ELR (cell line): ENCODE measurements around the gene TMC2.

Experiments used
- DNase-seq: peaks from one replicate; pipeline ENCODE4 v3.0.0-alpha.2; 2015; ENCODE audit warnings: low read depth

TMC2 gene

GRCh38 chr20:2626853-2627541 is 90.6 kb downstream of the TMC2 start:
- peak; percentile 92 for DNase-seq

DNA sequence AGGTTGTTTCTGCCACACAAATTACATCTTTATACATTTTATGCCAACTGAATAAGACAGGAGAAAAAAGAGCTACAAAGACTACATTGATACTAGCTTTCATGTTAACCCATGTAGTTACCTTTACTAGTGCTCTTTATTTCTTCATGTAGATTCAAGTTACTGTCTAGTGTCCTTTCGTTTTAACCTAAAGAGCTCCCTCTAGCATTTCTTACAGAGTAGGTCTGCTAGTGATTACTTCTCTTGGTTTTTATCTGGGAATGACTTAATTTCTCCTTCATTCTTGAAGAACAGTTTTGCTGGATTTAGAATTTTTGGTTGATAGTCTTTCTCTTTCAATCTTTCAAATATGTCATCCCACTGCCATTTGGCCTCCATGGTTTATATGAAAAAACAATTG is 94.9 kb downstream of the TMC2 start:
- peak; percentile 38 for DNase-seq

GRCh38 chr20:2633381-2633780 is 97.0 kb downstream of the TMC2 start:
- DNase-seq = no peak

DNA sequence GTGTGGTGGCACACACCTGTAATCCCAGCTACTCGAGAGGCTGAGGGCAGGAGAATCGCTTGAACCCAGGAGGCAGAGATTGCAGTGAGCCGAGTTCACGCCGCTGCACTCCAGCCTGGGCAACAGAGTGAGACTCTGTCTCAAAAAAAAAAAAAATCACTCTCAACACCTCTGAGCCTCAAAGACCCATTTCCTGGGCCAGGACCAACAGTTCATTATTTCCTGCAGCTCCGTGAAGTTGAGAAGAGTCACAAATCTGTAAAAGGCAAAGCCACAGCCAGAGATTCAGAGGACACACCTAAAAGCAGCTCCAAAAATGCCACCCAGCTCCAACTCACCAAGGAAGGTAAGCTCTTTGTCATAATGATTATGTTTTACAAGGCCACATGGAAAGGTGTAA is 100.9 kb downstream of the TMC2 start:
- DNase-seq = no peak

DNA sequence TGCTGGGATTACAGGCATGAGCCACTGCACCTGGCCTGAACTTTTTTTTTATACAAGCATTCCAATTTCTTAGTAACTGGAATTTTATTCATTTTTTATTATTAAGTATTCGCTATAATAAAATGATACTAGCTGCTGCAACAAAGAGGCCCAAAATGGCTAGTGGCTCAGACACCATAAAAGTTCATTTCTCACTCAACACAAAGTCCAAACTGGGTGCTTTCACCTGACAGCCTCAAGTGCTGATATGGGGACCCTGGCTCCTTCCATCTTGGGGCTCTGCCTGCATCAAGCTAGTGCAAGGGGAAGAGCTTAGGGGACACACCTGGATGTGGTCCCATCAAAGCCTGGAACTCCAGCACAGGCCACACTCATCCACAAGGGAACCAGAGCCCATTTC is 103.9 kb downstream of the TMC2 start:
- DNase-seq = no peak

- no peak for DNase-seq
Measured at GRCh38 chr20:2640899-2641298, 104.5 kb downstream of the TMC2 start.

DNA sequence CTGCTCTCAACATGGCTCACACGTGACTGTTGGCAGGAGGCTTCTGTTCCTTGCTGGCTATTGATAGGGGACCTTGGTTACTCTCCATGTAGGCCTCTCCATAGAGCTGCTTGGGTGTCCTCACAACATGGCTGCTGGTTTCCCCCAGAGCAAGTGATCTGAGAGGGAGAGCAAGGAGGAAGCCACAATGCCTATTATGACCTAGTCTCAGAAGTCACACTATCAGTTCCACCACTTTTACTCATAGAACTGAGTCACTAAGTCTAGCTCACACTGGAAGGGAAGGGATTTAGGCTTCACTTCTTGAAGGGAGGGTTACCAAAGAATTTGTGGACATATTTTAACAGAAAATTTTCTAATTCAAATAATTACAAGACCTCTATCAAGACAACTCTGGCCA is 107.3 kb downstream of the TMC2 start:
- DNase-seq = no peak

DNA sequence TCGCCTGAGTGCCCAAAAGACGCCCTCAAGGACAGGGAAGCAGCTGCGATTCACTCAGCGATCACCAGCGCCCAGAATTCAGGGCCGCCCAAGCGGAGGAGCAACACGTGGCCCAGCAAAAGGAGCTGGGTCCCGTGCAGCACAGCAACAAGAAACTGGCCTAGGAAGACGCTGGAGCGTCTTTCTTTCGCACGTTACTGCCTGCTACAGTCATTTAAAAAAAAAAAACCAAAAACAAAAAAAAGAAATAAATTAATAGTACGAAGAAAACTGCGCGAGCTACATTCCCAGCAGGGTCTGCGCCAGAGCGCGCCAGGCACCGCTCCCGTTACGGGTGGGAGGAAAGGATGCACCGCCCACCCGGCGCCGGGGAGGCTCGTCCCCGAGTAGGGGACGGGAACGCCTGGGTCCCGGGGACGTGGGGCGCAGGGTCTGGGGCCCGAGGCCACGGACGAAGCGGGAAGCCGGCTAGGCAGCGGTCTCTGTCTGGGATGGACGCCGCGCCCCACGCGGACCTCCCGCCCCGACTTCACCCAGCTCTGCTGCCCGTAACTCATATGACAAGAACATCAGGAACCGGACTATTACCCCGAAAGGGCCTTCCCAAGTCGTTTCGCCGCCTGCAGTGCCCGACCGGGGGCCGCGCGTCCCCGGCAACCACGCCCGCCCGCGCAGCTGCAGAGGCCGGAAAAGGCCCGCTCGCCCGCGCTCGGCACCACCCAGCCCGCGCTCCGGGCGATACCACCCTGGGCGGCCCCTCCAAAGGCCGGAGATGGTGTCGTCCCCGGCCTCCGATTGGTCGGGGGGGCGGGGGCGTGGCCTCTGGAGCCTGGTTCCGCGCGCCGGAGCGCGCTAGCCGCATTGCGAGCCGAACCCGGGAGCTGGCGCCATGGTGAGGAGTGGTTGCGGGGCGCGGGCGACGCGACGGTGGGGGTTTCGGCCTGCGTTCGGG is 115.7 kb downstream of the TMC2 start, which contains the start of gene NOP56:
TSS of gene NOP56 (plus strand) at position 861 of the 952 bp plus-strand sequence. CDS start at position 890, 29 bp downstream.
- peak; percentile 89 for DNase-seq

DNA sequence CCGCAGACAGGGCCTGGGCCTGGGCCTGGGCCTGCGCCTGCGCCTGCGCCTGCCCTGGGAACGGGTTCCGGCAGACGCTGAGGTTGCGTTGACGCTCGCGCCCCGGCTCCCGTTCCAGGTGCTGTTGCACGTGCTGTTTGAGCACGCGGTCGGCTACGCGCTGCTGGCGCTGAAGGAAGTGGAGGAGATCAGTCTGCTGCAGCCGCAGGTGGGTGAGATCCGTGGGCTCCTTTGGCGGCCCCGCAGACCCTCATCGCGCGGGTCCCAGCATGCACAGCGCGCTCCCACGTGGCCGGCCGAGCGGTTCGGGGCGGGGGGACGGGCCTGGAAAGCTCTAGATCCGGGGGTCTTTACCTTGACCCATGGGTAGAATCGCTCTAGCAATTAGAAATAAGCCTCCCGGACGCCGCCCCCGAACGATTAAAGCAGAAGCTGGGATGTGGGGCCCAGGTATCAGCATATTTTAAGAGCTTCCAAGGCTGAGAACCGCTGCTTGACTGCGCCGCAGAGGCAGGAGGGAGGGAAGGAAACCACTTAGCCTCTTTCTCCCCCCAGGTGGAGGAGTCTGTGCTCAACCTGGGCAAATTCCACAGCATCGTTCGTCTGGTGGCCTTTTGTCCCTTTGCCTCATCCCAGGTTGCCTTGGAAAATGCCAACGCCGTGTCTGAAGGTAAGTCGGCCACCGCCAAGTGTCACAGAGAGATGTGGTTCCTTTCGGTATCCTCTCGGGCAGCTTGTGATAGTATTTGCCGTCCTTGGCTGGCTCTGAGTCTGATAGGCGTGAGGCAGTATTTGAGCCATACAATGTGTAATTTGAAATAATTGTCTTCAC is 116.6 kb downstream of the TMC2 start:
- peak; percentile 44 for DNase-seq

- no peak for DNase-seq
Measured at GRCh38 chr20:2653556-2654383, 117.4 kb downstream of the TMC2 start.

- no peak for DNase-seq
Measured at GRCh38 chr20:2654384-2654822, 118.0 kb downstream of the TMC2 start.

DNA sequence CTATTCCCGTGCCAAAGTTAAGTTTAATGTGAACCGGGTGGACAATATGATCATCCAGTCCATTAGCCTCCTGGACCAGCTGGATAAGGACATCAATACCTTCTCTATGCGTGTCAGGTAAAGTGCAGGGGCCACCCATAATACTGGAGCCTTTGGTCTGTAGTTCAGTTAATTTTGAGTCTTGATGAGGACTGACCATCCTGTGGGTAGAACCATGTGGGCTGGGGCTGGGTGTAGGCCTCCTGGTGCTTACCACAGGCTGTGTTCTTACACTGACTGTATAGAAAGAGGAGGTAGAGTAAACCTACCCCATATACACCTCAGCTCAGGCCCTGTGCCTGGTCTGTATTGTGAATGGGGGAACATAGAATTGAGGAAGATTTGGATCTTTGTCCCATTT is 118.5 kb downstream of the TMC2 start:
- no peak for DNase-seq

DNA sequence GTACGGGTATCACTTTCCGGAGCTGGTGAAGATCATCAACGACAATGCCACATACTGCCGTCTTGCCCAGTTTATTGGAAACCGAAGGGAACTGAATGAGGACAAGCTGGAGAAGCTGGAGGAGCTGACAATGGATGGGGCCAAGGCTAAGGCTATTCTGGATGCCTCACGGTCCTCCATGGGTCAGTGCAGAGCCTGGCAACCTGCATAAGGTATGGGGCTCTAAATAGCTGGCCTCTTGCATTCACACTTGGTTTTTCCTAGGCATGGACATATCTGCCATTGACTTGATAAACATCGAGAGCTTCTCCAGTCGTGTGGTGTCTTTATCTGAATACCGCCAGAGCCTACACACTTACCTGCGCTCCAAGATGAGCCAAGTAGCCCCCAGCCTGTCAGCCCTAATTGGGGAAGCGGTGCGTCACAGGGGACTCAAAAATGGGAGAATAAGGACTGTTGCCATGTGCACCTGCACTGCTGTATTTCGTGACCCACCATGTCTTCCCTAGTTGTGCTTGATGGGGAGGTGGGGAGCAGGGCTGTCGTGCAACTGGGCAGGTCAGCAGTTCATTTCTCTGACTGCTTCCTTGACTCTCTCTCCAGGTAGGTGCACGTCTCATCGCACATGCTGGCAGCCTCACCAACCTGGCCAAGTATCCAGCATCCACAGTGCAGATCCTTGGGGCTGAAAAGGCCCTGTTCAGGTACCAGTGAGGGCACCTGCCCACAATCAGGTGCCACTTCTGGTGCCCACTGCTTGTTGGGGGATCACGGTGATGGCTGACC is 119.2 kb downstream of the TMC2 start:
- DNase-seq = no peak

- DNase-seq = no peak
Measured at GRCh38 chr20:2656471-2657117, 120.2 kb downstream of the TMC2 start.

GRCh38 chr20:2657241-2657640 is 120.9 kb downstream of the TMC2 start:
- no peak for DNase-seq

DNA sequence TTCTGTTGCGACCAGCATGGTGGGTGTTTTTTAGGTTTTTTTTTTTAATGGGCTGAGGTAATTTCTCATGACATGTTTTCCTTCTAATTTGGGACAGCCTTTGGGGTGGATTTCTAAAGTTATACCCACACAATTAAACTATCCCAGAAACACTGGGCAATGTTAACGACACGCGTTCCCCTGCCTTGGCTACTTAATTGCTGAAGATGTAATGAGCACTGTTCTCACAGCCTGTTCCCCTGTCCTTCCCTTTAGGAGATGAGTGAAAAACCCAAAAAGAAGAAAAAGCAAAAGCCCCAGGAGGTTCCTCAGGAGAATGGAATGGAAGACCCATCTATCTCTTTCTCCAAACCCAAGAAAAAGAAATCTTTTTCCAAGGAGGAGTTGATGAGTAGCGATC is 121.3 kb downstream of the TMC2 start:
- no peak for DNase-seq

GRCh38 chr20:2658414-2659354 is 122.3 kb downstream of the TMC2 start:
- peak; percentile 44 for DNase-seq

- no peak for DNase-seq
Measured at GRCh38 chr20:2659547-2659946, 123.2 kb downstream of the TMC2 start.

GRCh38 chr20:2663364-2663886 is 127.1 kb downstream of the TMC2 start:
- DNase-seq = no peak
